ENCODE data around the gene STXBP1.

The STXBP1 gene

GRCh38 chr9:127731938-127732337 is 119.9 kb downstream of the STXBP1 start:
- Histone ChIP-seq H3K27ac (ENCODE audit: low read depth in 2 of 2, low read length in 2 of 2) (no peak overlapping the region), H3K27me3 (ENCODE audit: control insufficient read depth in 2 of 2, insufficient read depth in 2 of 2, low read length in 2 of 2) (no peaks in the 10 kb centered on the region), H3K36me3 (ENCODE audit: control insufficient read depth in 2 of 2, insufficient read depth in 2 of 2, low read length in 2 of 2) (peaks cover 0 to 5% of the 10 kb centered on the region in 2 donors)

DNA sequence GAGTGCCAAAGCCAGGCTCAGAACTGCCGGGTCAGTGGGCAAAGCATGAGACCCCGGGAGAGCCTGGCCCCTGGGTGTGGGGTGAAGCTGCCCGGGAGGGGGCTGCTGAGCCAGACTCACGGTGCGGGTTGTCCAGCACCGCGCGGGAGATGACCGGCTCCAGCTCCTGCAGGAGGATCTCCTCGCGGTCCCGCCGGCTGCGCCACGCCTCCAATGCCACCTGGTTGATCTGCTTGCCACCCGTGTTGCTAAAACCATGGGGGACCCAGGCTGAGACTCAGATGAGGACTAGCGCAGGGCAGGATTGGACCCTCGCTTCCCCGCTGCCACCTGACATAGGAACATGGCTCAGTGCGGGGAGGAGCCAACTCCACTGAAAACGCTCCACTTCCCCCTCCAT is 120.4 kb downstream of the STXBP1 start:
- H3K36me3 ChIP-seq (ENCODE audit: control insufficient read depth in 2 of 2, insufficient read depth in 2 of 2, low read length in 2 of 2): peaks cover 0 to 5% of the 10 kb centered on the region in 2 donors
- no peak overlapping the region for H3K4me3 ChIP-seq (ENCODE audit: low read length in 2 of 2)
- peaks cover 8 to 9% of the 10 kb centered on the region in 2 donors for H3K4me1 ChIP-seq (ENCODE audit: control insufficient read depth in 2 of 2, insufficient read depth in 2 of 2, low read length in 2 of 2)
- H3K9ac ChIP-seq (ENCODE audit: low read depth in 1 of 2, low read length in 2 of 2): no peak overlapping the region
- H3K27me3 ChIP-seq (ENCODE audit: control insufficient read depth in 2 of 2, insufficient read depth in 2 of 2, low read length in 2 of 2): no peaks in the 10 kb centered on the region
- no peaks in the 10 kb centered on the region for H3K9me3 ChIP-seq (ENCODE audit: control insufficient read depth in 2 of 2, low read length in 2 of 2)
- H3K27ac ChIP-seq (ENCODE audit: low read depth in 2 of 2, low read length in 2 of 2): no peak overlapping the region

More at GRCh38 chr9:127731938-127732337, 119.9 kb downstream of the STXBP1 start:
- H3K9ac ChIP-seq (ENCODE audit: low read depth in 1 of 2, low read length in 2 of 2): no peak overlapping the region
- H3K4me1 ChIP-seq (ENCODE audit: control insufficient read depth in 2 of 2, insufficient read depth in 2 of 2, low read length in 2 of 2): peaks cover 8 to 9% of the 10 kb centered on the region in 2 donors
- no peaks in the 10 kb centered on the region for H3K9me3 ChIP-seq (ENCODE audit: control insufficient read depth in 2 of 2, low read length in 2 of 2)
- H3K4me3 ChIP-seq (ENCODE audit: low read length in 2 of 2): no peak overlapping the region

DNA sequence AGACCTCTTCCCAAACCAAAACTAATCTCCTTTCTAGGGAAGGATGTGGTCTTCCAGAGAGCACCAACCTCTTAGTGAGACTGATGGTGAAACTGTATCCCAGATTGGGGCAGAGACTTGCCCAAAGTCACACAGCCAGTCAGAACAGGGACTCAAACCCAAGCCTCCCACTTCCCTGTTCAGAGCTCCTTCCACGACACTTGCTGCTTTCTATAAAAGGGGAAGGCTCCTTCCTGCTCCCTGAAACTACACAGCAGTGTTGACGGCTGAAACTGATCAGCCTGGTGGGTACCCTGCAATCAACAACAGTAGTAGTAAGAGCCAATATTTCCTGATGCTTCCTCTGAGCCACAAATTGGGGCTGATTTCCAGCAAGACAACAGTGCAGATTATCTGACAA is 121.5 kb downstream of the STXBP1 start:
- no peak overlapping the region for H3K27ac ChIP-seq (ENCODE audit: low read depth in 2 of 2, low read length in 2 of 2)
- H3K27me3 ChIP-seq (ENCODE audit: control insufficient read depth in 2 of 2, insufficient read depth in 2 of 2, low read length in 2 of 2): no peaks in the 10 kb centered on the region
- no peaks in the 10 kb centered on the region for H3K9me3 ChIP-seq (ENCODE audit: control insufficient read depth in 2 of 2, low read length in 2 of 2)
- H3K4me3 ChIP-seq (ENCODE audit: low read length in 2 of 2): no peak overlapping the region
- no peak overlapping the region for H3K9ac ChIP-seq (ENCODE audit: low read depth in 1 of 2, low read length in 2 of 2)
- H3K4me1 ChIP-seq (ENCODE audit: control insufficient read depth in 2 of 2, insufficient read depth in 2 of 2, low read length in 2 of 2): peaks cover 8 to 9% of the 10 kb centered on the region in 2 donors
- H3K36me3 ChIP-seq (ENCODE audit: control insufficient read depth in 2 of 2, insufficient read depth in 2 of 2, low read length in 2 of 2): peaks cover 0 to 10% of the 10 kb centered on the region in 2 donors

- Histone ChIP-seq H3K36me3 (ENCODE audit: control insufficient read depth in 2 of 2, insufficient read depth in 2 of 2, low read length in 2 of 2) (peaks cover 0 to 10% of the 10 kb centered on the region in 2 donors), H3K27me3 (ENCODE audit: control insufficient read depth in 2 of 2, insufficient read depth in 2 of 2, low read length in 2 of 2) (no peaks in the 10 kb centered on the region), H3K4me1 (ENCODE audit: control insufficient read depth in 2 of 2, insufficient read depth in 2 of 2, low read length in 2 of 2) (peaks cover 8 to 9% of the 10 kb centered on the region in 2 donors), H3K4me3 (ENCODE audit: low read length in 2 of 2) (peak overlapping the region; percentile 65 to 78), H3K27ac (ENCODE audit: low read depth in 2 of 2, low read length in 2 of 2) (peak overlapping the region; percentile 95), H3K9ac (ENCODE audit: low read depth in 1 of 2, low read length in 2 of 2) (peak overlapping the region; percentile 79 to 85), H3K9me3 (ENCODE audit: control insufficient read depth in 2 of 2, low read length in 2 of 2) (no peaks in the 10 kb centered on the region)
Observed at GRCh38 chr9:127734247-127734746, 122.2 kb downstream of the STXBP1 start.

DNA sequence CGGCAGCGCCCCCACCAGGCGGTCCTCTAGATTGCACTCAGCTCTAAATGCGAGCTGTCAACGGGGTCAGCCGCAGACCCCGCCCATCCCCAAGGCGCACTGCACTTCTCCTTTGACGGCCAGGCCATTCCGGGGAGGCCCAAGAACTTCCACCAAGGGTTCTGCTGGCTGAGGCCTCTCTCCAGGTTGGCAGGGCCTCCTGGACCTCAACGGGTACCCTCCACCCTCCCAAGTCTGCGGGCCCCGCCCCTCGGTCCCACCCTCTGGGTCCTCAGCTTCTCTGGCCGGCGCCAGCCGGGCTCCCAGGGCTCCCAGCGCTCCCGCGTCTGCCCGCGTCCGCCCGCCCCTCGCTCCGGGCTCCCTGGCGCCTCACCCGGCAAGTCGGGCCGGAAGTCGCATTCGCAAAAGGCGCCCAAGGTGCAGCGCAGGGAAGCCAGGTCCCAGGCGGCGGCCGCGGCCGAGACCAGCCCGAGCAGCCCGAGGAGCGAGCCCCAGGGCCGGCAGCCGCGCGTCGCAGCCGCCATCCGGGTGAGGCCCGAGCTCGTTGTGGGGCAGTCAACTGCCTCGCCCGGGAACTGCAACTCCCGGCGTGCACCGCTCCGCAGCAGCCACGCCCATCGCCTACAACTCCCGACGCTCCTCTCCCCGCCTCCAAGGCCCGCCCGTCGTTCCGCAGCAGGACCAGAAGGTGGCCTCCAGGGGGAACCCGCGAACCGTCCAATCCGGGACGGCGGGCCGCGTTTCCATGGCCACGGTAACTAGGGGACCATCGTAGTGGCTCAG is 122.9 kb downstream of the STXBP1 start, which contains the start of gene TOR2A:
Gene TOR2A, minus strand, starts transcription at position 548 of the 783 bp plus-strand sequence. Its CDS starts 24 bp downstream, at position 524.
- peaks cover 8 to 11% of the 10 kb centered on the region in 2 donors for H3K4me1 ChIP-seq (ENCODE audit: control insufficient read depth in 2 of 2, insufficient read depth in 2 of 2, low read length in 2 of 2)
- H3K27ac ChIP-seq (ENCODE audit: low read depth in 2 of 2, low read length in 2 of 2): peak within 1 kb of the TSS; percentile 95
- no peaks in the 10 kb centered on the region for H3K27me3 ChIP-seq (ENCODE audit: control insufficient read depth in 2 of 2, insufficient read depth in 2 of 2, low read length in 2 of 2)
- peaks cover 0 to 10% of the 10 kb centered on the region in 2 donors for H3K36me3 ChIP-seq (ENCODE audit: control insufficient read depth in 2 of 2, insufficient read depth in 2 of 2, low read length in 2 of 2)
- peak within 1 kb of the TSS; percentile 79 to 85 for H3K9ac ChIP-seq (ENCODE audit: low read depth in 1 of 2, low read length in 2 of 2)
- H3K9me3 ChIP-seq (ENCODE audit: control insufficient read depth in 2 of 2, low read length in 2 of 2): no peaks in the 10 kb centered on the region
- H3K4me3 ChIP-seq (ENCODE audit: low read length in 2 of 2): peak within 1 kb of the TSS; percentile 65 to 78

GRCh38 chr9:127735530-127736185 is 123.6 kb downstream of the STXBP1 start:
- no peak overlapping the region for H3K4me3 ChIP-seq (ENCODE audit: low read length in 2 of 2)
- H3K36me3 ChIP-seq (ENCODE audit: control insufficient read depth in 2 of 2, insufficient read depth in 2 of 2, low read length in 2 of 2): peaks cover 0 to 10% of the 10 kb centered on the region in 2 donors
- H3K9ac ChIP-seq (ENCODE audit: low read depth in 1 of 2, low read length in 2 of 2): no peak overlapping the region
- no peaks in the 10 kb centered on the region for H3K27me3 ChIP-seq (ENCODE audit: control insufficient read depth in 2 of 2, insufficient read depth in 2 of 2, low read length in 2 of 2)
- no peak overlapping the region for H3K27ac ChIP-seq (ENCODE audit: low read depth in 2 of 2, low read length in 2 of 2)
- H3K9me3 ChIP-seq (ENCODE audit: control insufficient read depth in 2 of 2, low read length in 2 of 2): no peaks in the 10 kb centered on the region
- peaks cover 13 to 16% of the 10 kb centered on the region in 2 donors for H3K4me1 ChIP-seq (ENCODE audit: control insufficient read depth in 2 of 2, insufficient read depth in 2 of 2, low read length in 2 of 2)

DNA sequence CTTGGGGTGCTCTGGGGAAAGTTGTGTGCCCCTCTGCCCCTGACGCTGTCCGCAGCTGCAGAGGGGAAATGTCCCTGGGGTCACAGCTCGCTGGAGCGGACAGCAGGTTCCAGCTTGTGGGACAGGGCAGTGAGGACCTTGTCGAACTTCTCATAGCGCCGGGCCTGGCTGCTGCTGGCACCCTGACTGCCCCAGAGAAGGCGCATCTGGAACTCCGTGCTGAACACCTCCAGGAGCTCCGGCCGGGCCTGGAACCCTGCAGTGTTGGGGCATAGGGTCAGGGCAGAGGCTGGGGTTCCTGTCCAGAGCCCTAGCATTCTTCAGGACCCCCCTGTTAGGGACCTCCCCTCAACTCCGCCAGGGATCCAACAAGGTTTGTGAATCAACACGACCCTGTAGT is 126.6 kb downstream of the STXBP1 start:
- Histone ChIP-seq H3K4me1 (ENCODE audit: control insufficient read depth in 2 of 2, insufficient read depth in 2 of 2, low read length in 2 of 2) (peaks cover 13 to 16% of the 10 kb centered on the region in 2 donors), H3K27ac (ENCODE audit: low read depth in 2 of 2, low read length in 2 of 2) (no peak overlapping the region), H3K36me3 (ENCODE audit: control insufficient read depth in 2 of 2, insufficient read depth in 2 of 2, low read length in 2 of 2) (peaks cover 0 to 8% of the 10 kb centered on the region in 2 donors), H3K27me3 (ENCODE audit: control insufficient read depth in 2 of 2, insufficient read depth in 2 of 2, low read length in 2 of 2) (peaks cover 2 to 8% of the 10 kb centered on the region in 2 donors), H3K9me3 (ENCODE audit: control insufficient read depth in 2 of 2, low read length in 2 of 2) (no peaks in the 10 kb centered on the region), H3K9ac (ENCODE audit: low read depth in 1 of 2, low read length in 2 of 2) (no peak overlapping the region), H3K4me3 (ENCODE audit: low read length in 2 of 2) (no peak overlapping the region)

GRCh38 chr9:127739614-127740330 is 127.7 kb downstream of the STXBP1 start:
- H3K36me3 ChIP-seq (ENCODE audit: control insufficient read depth in 2 of 2, insufficient read depth in 2 of 2, low read length in 2 of 2): peaks cover 0 to 11% of the 10 kb centered on the region in 2 donors
- no peak overlapping the region for H3K9ac ChIP-seq (ENCODE audit: low read depth in 1 of 2, low read length in 2 of 2)
- H3K27ac ChIP-seq (ENCODE audit: low read depth in 2 of 2, low read length in 2 of 2): peak overlapping the region; percentile 3 to 42
- H3K4me3 ChIP-seq (ENCODE audit: low read length in 2 of 2): no peak overlapping the region
- H3K4me1 ChIP-seq (ENCODE audit: control insufficient read depth in 2 of 2, insufficient read depth in 2 of 2, low read length in 2 of 2): peaks cover 8 to 9% of the 10 kb centered on the region in 2 donors
- peaks cover 2 to 8% of the 10 kb centered on the region in 2 donors for H3K27me3 ChIP-seq (ENCODE audit: control insufficient read depth in 2 of 2, insufficient read depth in 2 of 2, low read length in 2 of 2)
- no peaks in the 10 kb centered on the region for H3K9me3 ChIP-seq (ENCODE audit: control insufficient read depth in 2 of 2, low read length in 2 of 2)

- no peaks in the 10 kb centered on the region for H3K9me3 ChIP-seq (ENCODE audit: control insufficient read depth in 2 of 2, low read length in 2 of 2)
- peaks cover 2 to 8% of the 10 kb centered on the region in 2 donors for H3K27me3 ChIP-seq (ENCODE audit: control insufficient read depth in 2 of 2, insufficient read depth in 2 of 2, low read length in 2 of 2)
- H3K4me1 ChIP-seq (ENCODE audit: control insufficient read depth in 2 of 2, insufficient read depth in 2 of 2, low read length in 2 of 2): peaks cover 5 to 7% of the 10 kb centered on the region in 2 donors
- H3K27ac ChIP-seq (ENCODE audit: low read depth in 2 of 2, low read length in 2 of 2): no peak overlapping the region
- no peak overlapping the region for H3K9ac ChIP-seq (ENCODE audit: low read depth in 1 of 2, low read length in 2 of 2)
- no peak overlapping the region for H3K4me3 ChIP-seq (ENCODE audit: low read length in 2 of 2)
- peaks cover 0 to 11% of the 10 kb centered on the region in 2 donors for H3K36me3 ChIP-seq (ENCODE audit: control insufficient read depth in 2 of 2, insufficient read depth in 2 of 2, low read length in 2 of 2)
Observed at GRCh38 chr9:127741831-127742434, 129.9 kb downstream of the STXBP1 start.

Measured in mucosa of rectum (tissue), 2 donors.